HCT116 (cell line): ENCODE results near the gene GDPD2. TPM values are rescaled to one million over a fixed set of nuclear protein-coding genes. Genes with fewer than 3 reads are reported as not detected.

Experiments used
- ATAC-seq: fragments of 200-7000 bp; cut with Tn5 transposase; 2 replicates; pipeline ENCODE4 v1.9.1; 2020; ENCODE audit warnings: mild to moderate bottlenecking, moderate library complexity
- BruUV-seq: library from RNA; stranded (reverse); fragments of 400-500 nt; replicated peaks from 2 replicates; lab custom pipeline; 2021; lab: Mats Ljungman, UMichigan
- CTCF ChIA-PET: fragments of 300-600 bp; sonication (Branson Sonifier 250); formaldehyde crosslinking; loops from one replicate; lab custom pipeline; 2021; ENCODE audit warnings: antibody characterized with exemption; lab: Charles Lee
- POLR2A ChIA-PET: fragments of 300-600, 350-600 bp; sonication (Branson Sonifier 250); formaldehyde crosslinking; loops from one replicate; lab custom pipeline; 2021; ENCODE audit warnings: antibody characterized with exemption; lab: Charles Lee
- RAD21 ChIA-PET, 2 experiments: fragments of 300-600 bp; sonication (Branson Sonifier 250); formaldehyde crosslinking; loops; one replicate each; lab custom pipeline; 2023; ENCODE audit warnings: low total read pairs in 2 of 2; ENCODE audit not compliant: uncharacterized antibody in 2 of 2, unreplicated experiment in 2 of 2, low non-redundant PET in 1 of 2; lab: Charles Lee
- DNase-seq: peaks from one replicate; pipeline ENCODE4 v3.0.0-alpha.2; 2010; ENCODE audit warnings: low read depth, low spot score
- H2AFZ ChIP-seq: fragments of 200-600 bp; shearing (Covaris generic), sonication (generic); 2 replicates; pipeline ENCODE4 v1.6.1; 2017; ENCODE audit warnings: low read depth, mixed run types, mixed read lengths, antibody characterized with exemption, low read length; ENCODE audit not compliant: poor library complexity, severe bottlenecking
- H3K27ac ChIP-seq: 2 replicates; pipeline ENCODE4 v1.5.1; 2012; ENCODE audit warnings: low read depth, low read length
- H3K27me3 ChIP-seq: fragments of 200-600 bp; sonication (generic); 2 replicates; pipeline ENCODE4 v1.6.1; 2016; ENCODE audit warnings: mixed run types, low read length, mixed read lengths; ENCODE audit not compliant: insufficient read depth
- H3K36me3 ChIP-seq, 2 experiments: fragments of 200-500 bp in 1 of 2; fragments of 200-600 bp in 1 of 2; sonication (Bioruptor generic) in 1 of 2; sonication (generic) in 1 of 2; 2 replicates each; pipeline versions ENCODE4 v1.5.1 to v1.6.1; 2014 to 2016; ENCODE audit warnings: low read length in 2 of 2, inconsistent platforms in 1 of 2, mixed read lengths in 1 of 2, mixed run types in 1 of 2; ENCODE audit not compliant: insufficient read depth in 2 of 2, control insufficient read depth in 1 of 2
- H3K4me1 ChIP-seq, 2 experiments: fragments of 200-600 bp in 1 of 2; sonication (generic) in 1 of 2; 2 replicates each; pipeline versions ENCODE4 v1.5.1 to v1.6.1; 2012 to 2017; ENCODE audit warnings: low read length in 2 of 2, inconsistent platforms in 1 of 2, mild to moderate bottlenecking in 1 of 2, mixed read lengths in 1 of 2, mixed run types in 1 of 2, moderate library complexity in 1 of 2; ENCODE audit not compliant: insufficient read depth in 2 of 2, control insufficient read depth in 1 of 2
- H3K4me2 ChIP-seq: fragments of 200-600 bp; sonication (generic); 2 replicates; pipeline ENCODE4 v1.6.1; 2017; ENCODE audit warnings: mixed run types, low read length, mixed read lengths
- H3K4me3 ChIP-seq, 2 experiments: fragments of 200-600 bp in 1 of 2; sonication (generic) in 1 of 2; replicated peaks in 1 of 2; 2 replicates each; pipeline ENCODE4 v1.5.1; 2011 to 2016; ENCODE audit warnings: low read length in 2 of 2, control low read depth in 1 of 2, low read depth in 1 of 2, mild to moderate bottlenecking in 1 of 2, mixed read lengths in 1 of 2, mixed run types in 1 of 2
- H3K79me2 ChIP-seq: fragments of 200-600 bp; sonication (generic); 2 replicates; pipeline ENCODE4 v1.6.1; 2017; ENCODE audit warnings: mild to moderate bottlenecking, mixed run types, low read length, moderate library complexity, mixed read lengths; ENCODE audit not compliant: insufficient read depth
- H3K9ac ChIP-seq: fragments of 200-600 bp; sonication (generic); 2 replicates; pipeline ENCODE4 v1.6.1; 2016; ENCODE audit warnings: low read length, mixed read lengths
- H3K9me2 ChIP-seq: fragments of 200-600 bp; sonication (generic), shearing (Covaris generic); 2 replicates; pipeline ENCODE4 v1.6.1; 2017; ENCODE audit warnings: mixed run types, mild to moderate bottlenecking, moderate library complexity; ENCODE audit not compliant: insufficient read depth
- H3K9me3 ChIP-seq, 2 experiments: fragments of 200-500 bp in 1 of 2; fragments of 200-600 bp in 1 of 2; sonication (Bioruptor generic) in 1 of 2; sonication (generic) in 1 of 2; 2 replicates each; pipeline ENCODE4 v1.6.1; 2014 to 2017; ENCODE audit warnings: low read length in 2 of 2, mixed read lengths in 2 of 2, inconsistent platforms in 1 of 2, low read depth in 1 of 2, mild to moderate bottlenecking in 1 of 2, mixed run types in 1 of 2, moderate library complexity in 1 of 2; ENCODE audit not compliant: control insufficient read depth in 1 of 2, insufficient read depth in 1 of 2
- H4K20me1 ChIP-seq: fragments of 200-600 bp; sonication (generic), shearing (Covaris generic); 2 replicates; pipeline ENCODE4 v1.6.1; 2017; ENCODE audit warnings: mixed run types, mild to moderate bottlenecking, moderate library complexity; ENCODE audit not compliant: insufficient read depth
- ATF3 ChIP-seq: IDR thresholded peaks from 2 replicates; pipeline ENCODE4 v1.6.1; 2012
- CBX3 ChIP-seq: IDR thresholded peaks from 2 replicates; pipeline ENCODE4 v1.6.1; 2012; ENCODE audit warnings: low read depth
- CEBPB ChIP-seq: IDR thresholded peaks from 2 replicates; pipeline ENCODE4 v1.6.1; 2012; ENCODE audit warnings: low read depth
- CTCF ChIP-seq, 3 experiments: fragments of 200-600 bp in 1 of 3; sonication (generic) in 1 of 3; IDR thresholded peaks in 2 of 3; conservative IDR thresholded peaks in 1 of 3; 2 replicates each; pipeline ENCODE4 v1.5.1; 2012 to 2017; ENCODE audit warnings: low read depth in 2 of 3, low read length in 2 of 3, antibody characterized with exemption in 1 of 3, borderline replicate concordance in 1 of 3, control low read depth in 1 of 3, mild to moderate bottlenecking in 1 of 3, mixed read lengths in 1 of 3, mixed run types in 1 of 3, moderate library complexity in 1 of 3; ENCODE audit not compliant: insufficient read depth in 1 of 3
- EGR1 ChIP-seq: IDR thresholded peaks from 2 replicates; pipeline ENCODE4 v1.6.1; 2012; ENCODE audit warnings: low read depth
- ELF1 ChIP-seq: IDR thresholded peaks from 2 replicates; pipeline ENCODE4 v1.6.1; 2012; ENCODE audit warnings: low read depth, borderline replicate concordance
- EZH2 ChIP-seq: fragments of 200-600 bp; sonication (generic); IDR thresholded peaks from 2 replicates; pipeline ENCODE4 v1.6.1; 2017; ENCODE audit warnings: antibody characterized with exemption, mixed run types
- POLR2A ChIP-seq: IDR thresholded peaks from 2 replicates; pipeline ENCODE4 v1.7.0; 2011; ENCODE audit warnings: borderline replicate concordance; ENCODE audit not compliant: insufficient read depth, insufficient read length; ENCODE audit errors: extremely low read depth
- POLR2AphosphoS5 ChIP-seq: IDR thresholded peaks from 2 replicates; pipeline ENCODE4 v1.6.1; 2011; ENCODE audit warnings: mild to moderate bottlenecking, low read depth, low read length, moderate library complexity
- SIN3A ChIP-seq: IDR thresholded peaks from 2 replicates; pipeline ENCODE4 v1.6.1; 2012; ENCODE audit warnings: low read depth
- SP1 ChIP-seq: IDR thresholded peaks from 2 replicates; pipeline ENCODE4 v1.6.1; 2012; ENCODE audit warnings: low read depth
- SRF ChIP-seq: IDR thresholded peaks from 2 replicates; pipeline ENCODE4 v1.6.1; 2012; ENCODE audit warnings: low read depth
- ZFX ChIP-seq: fragments of 450-650 bp; IDR thresholded peaks from 2 replicates; pipeline ENCODE4 v1.6.1; 2017
- ZNF274 ChIP-seq: fragments of 200-500 bp; sonication (Bioruptor generic); IDR thresholded peaks from 2 replicates; pipeline ENCODE4 v1.6.1; 2014; ENCODE audit warnings: mild to moderate bottlenecking, low read depth, low read length, inconsistent platforms
- intact Hi-C: fragments of 100-400 bp; cut with micrococcal nuclease; formaldehyde crosslinking; loops from 2 replicates; pipeline ENCODE4 v1.10.0; 2022
- total RNA-seq: library from RNA; stranded (reverse); gene quantifications from one replicate; pipeline ENCODE4 v1.2.1, GENCODE V29; 2021; ENCODE audit not compliant: unreplicated experiment

GDPD2 gene
- total RNA-seq, 1 experiment from 2014 or later: not detected

GRCh38 chrX:70466968-70467367 lies 43.9 kb downstream of the GDPD2 start:
- Histone ChIP-seq H2AFZ (no peak overlapping the region), H3K79me2 (peaks cover 8% of the 10 kb centered on the region), H3K9ac (no peak overlapping the region), H3K4me2 (no peak overlapping the region), H4K20me1 (no peaks in the 10 kb centered on the region), H3K36me3 (no peaks in the 10 kb centered on the region), H3K4me1 (peaks cover 14 to 16% of the 10 kb centered on the region in 2 experiments), H3K27me3 (no peaks in the 10 kb centered on the region), H3K27ac (no peak overlapping the region), H3K9me2 (no peaks in the 10 kb centered on the region), H3K4me3 (no peak overlapping the region), H3K9me3 (no peaks in the 10 kb centered on the region)
- no peak for ATAC-seq
- no peak for TF ChIP-seq CBX3
- no peak for TF ChIP-seq SRF
- no peak for TF ChIP-seq SP1
- DNase-seq: no peak
- ChIA-PET CTCF (no interaction called here), POLR2A (no interaction called here), RAD21 (no interaction called here)
- no TSS peak for BruUV-seq
- intact Hi-C loops: no loop called here

- Histone ChIP-seq H3K9me3 (no peaks in the 10 kb centered on the region), H4K20me1 (no peaks in the 10 kb centered on the region), H3K9ac (no peak overlapping the region), H3K36me3 (no peaks in the 10 kb centered on the region), H3K27me3 (no peaks in the 10 kb centered on the region), H3K79me2 (peaks cover 8% of the 10 kb centered on the region), H3K4me2 (no peak overlapping the region), H2AFZ (no peak overlapping the region), H3K4me3 (no peak overlapping the region), H3K9me2 (no peaks in the 10 kb centered on the region), H3K27ac (no peak overlapping the region), H3K4me1 (peaks cover 15 to 16% of the 10 kb centered on the region in 2 experiments)
- intact Hi-C loops: no loop called here
- ChIA-PET RAD21 (no interaction called here), POLR2A (no interaction called here), CTCF (no interaction called here)
- BruUV-seq: no TSS peak
- DNase-seq (no peak), ATAC-seq (no peak)
- TF ChIP-seq CEBPB: no peak
- no peak for TF ChIP-seq CBX3
- no peak for TF ChIP-seq ZFX
- no peak for TF ChIP-seq EZH2
- TF ChIP-seq ATF3: no peak
- no peak for TF ChIP-seq ELF1
- TF ChIP-seq SP1: no peak
- no peak for TF ChIP-seq POLR2A
- no peak for TF ChIP-seq POLR2AphosphoS5
- TF ChIP-seq EGR1: no peak
- no peak for TF ChIP-seq ZNF274
- no peak for TF ChIP-seq SIN3A
- no peak for TF ChIP-seq CTCF (IDR thresholded peaks at IDR 0.05 in 2 of 3, conservative IDR thresholded peaks at IDR 0.05 in 1 of 3; ENCODE audit: borderline replicate concordance in 1 of 3, insufficient read depth in 1 of 3, low read depth in 2 of 3, low read length in 2 of 3)
Measured at GRCh38 chrX:70468709-70469108, 45.6 kb downstream of the GDPD2 start.
